DND-41 (cell line): ENCODE measurements around the gene EXT2.

Source experiments
- EZH2 ChIP-seq: IDR thresholded peaks from 3 replicates; pipeline ENCODE4 v1.6.1; 2012; ENCODE audit warnings: borderline replicate concordance, low read depth, mild to moderate bottlenecking, moderate library complexity, low read length, inconsistent platforms; ENCODE audit not compliant: severe bottlenecking
- TF ChIP-seq, protein P1 (sequence below): IDR thresholded peaks from 2 replicates; pipeline ENCODE4 v1.5.1; 2012; ENCODE audit warnings: borderline replicate concordance, low read length, moderate library complexity, mild to moderate bottlenecking; ENCODE audit not compliant: poor library complexity, severe bottlenecking; ENCODE audit errors: extremely low read depth

DNA sequence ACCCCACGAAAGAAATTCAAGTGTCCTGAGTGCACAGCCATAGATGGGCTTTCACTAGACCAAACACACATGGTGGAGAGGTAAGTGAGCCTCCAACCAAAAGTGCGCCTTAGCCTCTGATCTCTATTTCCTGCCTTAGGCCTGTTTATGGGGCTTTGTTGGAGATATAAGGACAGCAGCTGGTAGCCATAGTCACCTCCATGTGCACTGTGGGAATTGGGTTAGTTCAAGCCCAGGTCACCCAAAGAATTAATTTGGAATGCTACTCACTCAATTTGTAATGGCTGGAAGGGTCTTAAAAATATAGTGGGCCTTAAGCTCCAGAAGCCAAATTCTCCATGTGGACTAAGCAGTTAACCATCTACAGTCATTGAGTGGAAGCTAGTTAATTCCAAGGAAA, 140.8 kb downstream of the EXT2 start:
- TF ChIP-seq, protein P1, sequence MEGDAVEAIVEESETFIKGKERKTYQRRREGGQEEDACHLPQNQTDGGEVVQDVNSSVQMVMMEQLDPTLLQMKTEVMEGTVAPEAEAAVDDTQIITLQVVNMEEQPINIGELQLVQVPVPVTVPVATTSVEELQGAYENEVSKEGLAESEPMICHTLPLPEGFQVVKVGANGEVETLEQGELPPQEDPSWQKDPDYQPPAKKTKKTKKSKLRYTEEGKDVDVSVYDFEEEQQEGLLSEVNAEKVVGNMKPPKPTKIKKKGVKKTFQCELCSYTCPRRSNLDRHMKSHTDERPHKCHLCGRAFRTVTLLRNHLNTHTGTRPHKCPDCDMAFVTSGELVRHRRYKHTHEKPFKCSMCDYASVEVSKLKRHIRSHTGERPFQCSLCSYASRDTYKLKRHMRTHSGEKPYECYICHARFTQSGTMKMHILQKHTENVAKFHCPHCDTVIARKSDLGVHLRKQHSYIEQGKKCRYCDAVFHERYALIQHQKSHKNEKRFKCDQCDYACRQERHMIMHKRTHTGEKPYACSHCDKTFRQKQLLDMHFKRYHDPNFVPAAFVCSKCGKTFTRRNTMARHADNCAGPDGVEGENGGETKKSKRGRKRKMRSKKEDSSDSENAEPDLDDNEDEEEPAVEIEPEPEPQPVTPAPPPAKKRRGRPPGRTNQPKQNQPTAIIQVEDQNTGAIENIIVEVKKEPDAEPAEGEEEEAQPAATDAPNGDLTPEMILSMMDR: no peak
- no peak for TF ChIP-seq EZH2
